ENCODE measurements around the gene NOTO.

NOTO gene

DNA sequence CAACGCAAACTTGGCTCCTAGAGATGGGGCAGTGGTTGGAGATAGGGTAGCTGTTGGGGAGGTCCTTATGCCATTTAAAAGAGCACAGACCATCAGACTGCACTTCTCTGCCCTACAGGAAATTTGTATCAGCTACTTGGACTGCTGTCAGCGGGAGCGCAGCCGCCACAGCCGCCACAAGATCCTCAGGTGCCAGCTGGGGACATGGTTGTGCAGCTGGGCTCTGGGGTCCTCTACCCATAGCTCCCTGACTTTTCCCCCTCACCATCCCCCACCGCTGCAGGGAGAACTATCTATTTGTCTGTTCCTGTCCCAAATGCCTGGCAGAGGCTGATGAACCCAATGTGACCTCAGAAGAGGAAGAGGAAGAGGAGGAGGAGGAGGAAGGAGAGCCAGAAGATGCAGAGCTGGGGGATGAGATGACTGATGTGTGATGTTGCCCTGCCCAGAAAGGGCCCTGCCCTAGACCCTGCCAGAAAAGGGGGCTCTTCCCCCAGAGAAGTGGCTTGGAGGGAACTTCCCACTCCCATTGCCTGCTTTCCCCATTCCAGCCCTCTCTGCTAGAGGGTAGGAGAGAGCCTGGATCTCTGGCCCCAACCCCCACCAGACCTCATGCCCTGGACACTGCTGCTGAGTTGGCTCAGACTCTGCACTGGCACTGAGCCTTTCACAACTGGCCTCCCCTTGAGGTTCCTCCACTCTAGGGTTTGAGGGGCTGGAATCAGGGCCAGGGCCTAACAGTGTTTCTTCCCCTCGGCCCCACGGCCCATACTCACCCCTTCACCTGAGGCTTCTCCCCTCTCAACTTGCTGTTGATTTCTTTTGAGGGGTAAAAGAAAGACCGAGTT, 23.4 kb downstream of the NOTO start:
- no peak for DNase-seq
- intact Hi-C loops (cut with DNase I) = no loop called here

DNA sequence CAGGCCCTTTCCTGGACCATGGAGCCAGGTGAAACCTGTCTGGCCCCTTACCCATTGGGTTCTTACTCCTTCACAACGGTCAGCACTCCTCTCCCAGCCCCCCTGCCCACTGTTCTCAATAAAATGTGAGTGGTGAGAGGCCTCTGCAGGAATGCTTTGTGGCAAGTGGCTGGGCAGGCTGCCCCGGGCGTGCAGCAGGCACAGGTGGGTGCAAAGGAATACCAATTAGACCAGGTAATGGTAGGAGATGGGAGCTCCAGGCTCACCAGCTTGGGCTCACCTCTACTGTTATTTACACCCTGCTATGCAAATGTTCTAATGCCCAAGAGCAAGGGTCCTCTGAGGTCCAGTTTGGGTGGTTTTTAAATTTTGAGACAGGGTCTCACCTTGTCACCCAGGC, 24.7 kb downstream of the NOTO start:
- intact Hi-C loops (cut with DNase I) = no loop called here
- no peak for DNase-seq

DNA sequence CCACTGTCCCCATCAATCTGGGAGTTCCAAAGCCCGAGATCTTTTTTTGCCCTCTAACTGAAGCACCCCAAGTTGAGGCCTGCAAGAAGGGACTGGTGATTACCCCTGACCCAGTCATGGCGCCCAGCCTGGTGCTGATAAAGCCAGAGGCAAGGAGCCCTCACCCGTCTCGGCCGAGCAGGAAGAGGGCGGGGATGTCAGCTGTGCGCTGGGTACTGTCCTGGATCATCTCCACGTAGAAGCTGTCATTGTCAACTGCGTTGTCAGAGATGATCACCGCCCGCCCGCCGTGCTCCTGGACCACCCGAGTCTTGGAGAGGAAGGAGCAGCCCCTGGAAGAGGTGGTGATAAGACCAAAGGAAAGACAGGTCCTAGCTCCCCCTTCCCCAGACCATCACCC, 26.3 kb downstream of the NOTO start:
- DNase-seq = no peak
- intact Hi-C loops (cut with DNase I) = no loop called here

DNA sequence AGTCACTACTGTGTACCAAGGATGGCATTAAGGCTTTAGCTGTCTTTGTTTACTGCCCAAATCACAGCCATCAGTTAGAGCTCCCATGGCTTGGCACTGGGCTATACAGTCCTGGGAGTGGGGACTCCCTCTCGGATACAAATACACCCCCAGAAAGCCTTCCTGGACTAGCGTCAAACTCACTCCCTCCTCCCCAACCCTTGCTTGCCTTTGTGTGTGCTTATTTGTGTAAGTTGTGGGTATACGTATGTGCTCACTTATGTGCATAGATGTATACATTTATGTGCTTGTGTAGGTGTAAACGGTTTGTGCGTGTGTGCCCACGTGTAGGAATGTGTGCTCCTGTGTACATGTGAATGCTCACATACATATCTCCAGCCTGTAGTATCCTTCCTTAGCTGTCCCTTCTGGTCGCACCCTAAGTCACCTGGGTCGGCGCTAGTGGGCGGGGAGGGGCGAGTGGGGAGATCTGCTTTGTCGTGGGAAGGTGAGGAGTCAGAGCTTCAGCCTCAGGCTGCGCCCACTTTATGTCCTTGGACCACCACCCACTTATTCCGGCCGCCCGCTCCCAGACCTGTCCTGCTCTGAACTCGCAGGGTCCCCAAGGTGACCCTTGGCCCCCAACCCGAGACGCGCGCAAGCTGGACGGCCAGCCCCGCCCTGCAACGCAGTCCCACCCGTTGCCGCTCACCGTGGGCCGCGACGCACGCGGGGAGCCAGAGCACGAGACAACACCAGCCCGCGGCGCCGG, 30.2 kb downstream of the NOTO start:
- intact Hi-C loops (cut with DNase I) = loop anchor here (10.0 kb wide), 1 partner anchor 158 kb away; the partner anchor contains the start of gene SFXN5
- peak in 6 of 42 donors; percentile 16 to 47 (median 27) for DNase-seq

DNA sequence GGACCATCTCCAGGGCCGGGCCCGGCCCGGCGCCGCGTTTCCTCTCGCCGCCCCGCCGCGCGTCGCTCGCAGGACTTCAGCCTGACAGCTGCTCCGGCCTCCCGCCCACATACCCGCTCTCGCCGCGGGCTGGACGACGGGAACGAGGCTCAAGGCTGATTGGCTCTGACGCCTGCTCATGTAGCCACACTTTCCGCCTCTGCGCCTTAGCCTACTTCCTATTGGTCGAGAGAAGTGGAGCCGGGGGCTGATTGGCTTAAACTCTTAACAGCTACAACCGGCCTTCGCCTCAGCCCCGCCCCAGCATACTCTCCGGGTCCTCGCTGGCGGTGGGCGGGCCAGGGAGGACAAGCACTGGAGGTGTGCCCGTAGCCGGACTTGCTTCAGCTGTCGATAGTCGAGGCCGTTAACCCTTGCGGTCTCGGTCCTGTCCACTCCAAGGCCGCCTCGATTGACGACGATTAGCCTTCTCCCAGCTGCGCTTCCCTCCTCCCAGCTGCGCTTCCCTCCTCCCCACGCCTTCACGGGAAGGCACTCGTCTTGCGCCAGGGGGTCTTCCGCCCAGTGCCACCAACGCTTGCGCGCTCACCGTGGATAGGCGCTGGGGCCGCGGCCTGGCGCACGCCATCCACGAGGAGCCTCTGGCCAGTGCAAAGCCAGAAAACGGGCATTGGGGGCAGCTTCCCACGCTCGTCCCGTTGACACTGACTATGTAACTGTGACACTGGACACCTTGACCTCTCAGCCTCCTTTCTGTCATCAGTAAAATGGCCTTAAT, 31.0 kb downstream of the NOTO start, which contains the start of gene PRADC1:
Gene PRADC1 (minus strand): TSS at position 86 of the 778 bp plus-strand sequence. CDS start 79 bp downstream, at position 7.
- intact Hi-C loops (cut with DNase I) = loop anchor here (10.0 kb wide), 1 partner anchor 159 kb away; the partner anchor contains the start of gene SFXN5

DNA sequence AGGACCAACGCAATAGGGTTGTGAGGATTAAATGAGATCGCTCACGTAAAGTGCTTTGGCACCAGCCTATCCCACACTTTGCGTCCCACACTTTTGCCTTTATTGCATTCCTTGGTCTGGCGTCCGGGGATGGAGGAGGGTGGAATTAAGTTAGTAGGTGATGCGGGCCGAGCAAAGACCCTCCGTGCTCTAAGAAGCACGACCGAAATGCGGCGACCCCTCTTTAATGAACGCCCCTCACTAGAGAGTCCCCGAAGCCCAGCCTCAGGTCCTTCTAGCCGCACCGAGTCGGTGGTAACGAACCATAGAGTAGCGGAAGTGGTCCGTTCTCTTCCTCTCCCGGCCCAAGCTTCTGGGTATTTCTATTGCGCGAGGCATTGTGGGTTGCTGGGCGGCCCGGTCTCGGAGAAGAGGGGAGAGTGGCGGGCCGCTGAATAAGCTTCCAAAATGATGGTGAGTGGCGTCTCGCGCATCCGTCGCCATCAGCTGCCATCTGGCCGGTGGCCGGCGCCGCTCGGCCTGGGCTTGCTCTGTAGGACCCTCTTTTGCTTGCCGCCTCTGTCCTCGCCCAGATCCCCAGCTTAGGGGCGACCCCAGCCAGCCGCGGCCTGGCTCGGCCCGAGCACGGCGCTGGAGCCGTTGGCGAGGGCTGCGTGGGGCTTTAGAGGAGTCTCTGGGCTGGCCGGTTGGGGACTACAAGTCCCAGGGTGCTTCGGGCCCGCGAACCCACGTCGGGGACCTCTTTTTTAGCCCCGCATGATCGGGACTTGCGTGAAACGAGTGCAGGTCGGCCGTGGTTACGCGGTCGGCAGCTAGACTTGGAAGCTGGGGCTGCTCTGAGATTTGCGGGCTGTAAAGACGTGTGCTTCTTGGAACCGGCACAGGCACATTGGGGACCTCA, 31.8 kb downstream of the NOTO start, which contains the start of gene CCT7:
Gene CCT7 (plus strand): TSS at position 377 of the 901 bp plus-strand sequence. CDS start 71 bp downstream, at position 448.
- DNase-seq = peak; percentile 90 to 98 (median 95)
- intact Hi-C loops (cut with DNase I) = loop anchor here (10.0 kb wide), 1 partner anchor 159 kb away; the partner anchor contains the start of gene SFXN5

More for the DNA sequence above, 31.0 kb downstream of the NOTO start, which contains the start of gene PRADC1:
- peak; percentile 98 to 100 (median 99) for DNase-seq

DNA sequence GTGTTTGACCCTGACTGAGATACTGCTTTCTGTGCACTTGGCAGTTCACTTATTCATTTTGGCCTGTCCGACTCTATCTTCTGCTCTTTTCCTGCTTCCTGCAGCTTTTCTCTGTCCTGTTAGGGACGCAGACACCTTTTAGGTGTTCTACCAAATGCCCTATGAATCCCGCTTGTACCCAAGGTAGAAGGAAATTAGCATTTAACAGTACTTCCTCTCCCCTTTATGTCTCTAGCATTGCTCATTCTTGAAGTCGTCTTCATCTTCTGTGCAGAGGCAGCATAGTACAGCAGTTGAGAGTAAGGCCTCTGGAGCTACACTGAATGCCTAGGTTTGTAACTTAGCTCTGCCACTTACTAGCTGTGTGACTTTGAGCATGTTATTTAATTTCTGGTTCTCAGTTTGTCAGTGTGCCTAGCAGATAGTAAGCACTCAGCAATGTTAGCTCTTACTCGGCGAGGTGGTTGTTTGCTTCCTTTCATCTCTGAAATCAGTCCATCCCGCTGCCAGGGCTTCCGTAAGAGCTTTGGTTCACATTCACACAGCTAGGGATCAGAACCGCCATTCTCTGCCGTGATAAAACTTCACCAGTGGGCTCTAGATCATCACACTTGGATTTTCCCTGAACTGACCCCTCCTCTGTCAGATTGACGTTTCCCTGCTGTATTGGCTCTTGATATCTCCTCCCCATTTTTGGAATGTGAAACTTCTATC, 33.1 kb downstream of the NOTO start:
- DNase-seq = no peak

DNA sequence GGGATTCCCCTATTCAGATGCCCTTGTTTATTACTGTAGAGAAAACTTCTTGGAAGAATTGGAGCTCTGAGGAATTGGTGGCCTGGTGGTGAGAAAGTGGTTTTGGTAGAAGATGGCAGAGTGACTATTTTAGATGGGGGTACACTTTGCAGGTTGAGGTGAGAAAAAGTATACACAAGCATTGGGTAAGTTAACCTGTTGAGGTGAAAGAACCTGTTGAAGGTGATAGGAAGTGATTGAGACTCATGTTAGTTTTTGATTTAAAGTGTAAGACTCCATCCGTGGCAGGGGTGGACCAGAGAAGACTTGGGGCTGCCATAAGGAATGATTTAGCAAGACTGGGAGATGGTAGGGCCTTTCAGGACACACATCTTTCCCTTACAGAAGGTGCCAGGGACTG, 34.8 kb downstream of the NOTO start:
- intact Hi-C loops (cut with DNase I) = loop anchor here (10.0 kb wide), 1 partner anchor 162 kb away; the partner anchor contains the start of gene SFXN5
- DNase-seq = no peak

More for the DNA sequence above, 33.1 kb downstream of the NOTO start:
- intact Hi-C loops (cut with DNase I) = loop anchor here (10.0 kb wide), 1 partner anchor 161 kb away; the partner anchor contains the start of gene SFXN5

DNA sequence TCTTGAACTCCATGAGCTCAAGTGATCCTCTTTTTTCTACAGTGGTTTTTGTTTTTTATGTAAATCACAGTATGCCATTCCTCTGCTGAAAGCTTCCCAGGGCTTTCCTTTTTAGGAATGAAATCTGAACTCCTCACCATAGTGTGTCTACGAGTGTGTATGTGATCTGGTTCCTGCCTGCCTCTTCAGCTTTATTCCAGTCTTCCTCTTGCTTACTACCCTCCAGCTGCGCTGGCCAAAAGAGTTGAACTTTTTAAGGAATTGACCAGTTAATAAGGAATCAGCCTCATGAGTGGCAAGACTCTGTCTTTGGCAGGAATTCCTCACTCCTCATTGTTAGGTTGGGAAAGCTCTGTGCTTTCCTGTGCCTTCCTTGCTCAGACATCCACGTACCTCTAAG, 35.8 kb downstream of the NOTO start:
- intact Hi-C loops (cut with DNase I) = loop anchor here (10.0 kb wide), 1 partner anchor 163 kb away; the partner anchor contains the start of gene SFXN5
- no peak for DNase-seq

DNA sequence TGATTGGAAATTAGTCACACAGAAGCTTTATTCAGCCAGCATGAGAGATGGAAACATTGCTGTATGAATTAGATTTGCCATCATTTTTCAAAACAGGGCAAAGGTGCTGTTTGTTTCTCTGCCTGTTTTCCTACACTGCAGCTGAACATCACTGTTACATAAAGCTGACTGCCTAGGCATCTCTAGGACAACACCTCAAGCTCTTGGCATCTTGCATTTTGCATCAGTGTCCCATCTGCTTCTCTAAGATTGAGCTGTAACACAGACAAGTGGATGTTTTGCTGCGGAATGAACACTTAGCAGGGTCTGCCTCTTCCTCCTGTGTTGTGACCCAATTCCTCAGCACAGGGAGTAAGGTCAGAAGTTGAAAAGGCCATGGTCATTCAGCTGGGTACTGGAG, 36.6 kb downstream of the NOTO start:
- intact Hi-C loops (cut with DNase I) = loop anchor here (10.0 kb wide), 1 partner anchor 164 kb away; the partner anchor contains the start of gene SFXN5
- no peak for DNase-seq

DNA sequence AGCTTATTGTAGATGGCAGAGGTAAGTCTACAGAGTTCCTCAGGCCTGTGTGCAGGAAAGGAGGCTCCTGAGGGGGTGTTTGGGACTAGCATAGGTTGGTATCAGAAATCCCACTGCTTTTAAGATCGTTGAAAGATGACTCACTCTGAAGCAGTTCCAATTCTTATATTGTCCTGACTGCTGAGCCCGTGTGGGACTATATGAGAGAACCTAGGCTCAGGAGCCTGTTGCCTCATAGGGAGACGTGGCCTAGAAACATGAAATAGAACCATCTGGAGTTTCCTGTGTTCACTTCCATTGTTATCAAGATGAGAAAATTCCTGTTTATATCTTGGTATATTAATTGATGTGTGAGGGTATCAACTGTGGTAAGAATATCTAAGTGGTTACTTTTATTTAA, 37.4 kb downstream of the NOTO start:
- intact Hi-C loops (cut with DNase I) = loop anchor here (10.0 kb wide), 1 partner anchor 165 kb away; the partner anchor contains the start of gene SFXN5
- no peak for DNase-seq

DNA sequence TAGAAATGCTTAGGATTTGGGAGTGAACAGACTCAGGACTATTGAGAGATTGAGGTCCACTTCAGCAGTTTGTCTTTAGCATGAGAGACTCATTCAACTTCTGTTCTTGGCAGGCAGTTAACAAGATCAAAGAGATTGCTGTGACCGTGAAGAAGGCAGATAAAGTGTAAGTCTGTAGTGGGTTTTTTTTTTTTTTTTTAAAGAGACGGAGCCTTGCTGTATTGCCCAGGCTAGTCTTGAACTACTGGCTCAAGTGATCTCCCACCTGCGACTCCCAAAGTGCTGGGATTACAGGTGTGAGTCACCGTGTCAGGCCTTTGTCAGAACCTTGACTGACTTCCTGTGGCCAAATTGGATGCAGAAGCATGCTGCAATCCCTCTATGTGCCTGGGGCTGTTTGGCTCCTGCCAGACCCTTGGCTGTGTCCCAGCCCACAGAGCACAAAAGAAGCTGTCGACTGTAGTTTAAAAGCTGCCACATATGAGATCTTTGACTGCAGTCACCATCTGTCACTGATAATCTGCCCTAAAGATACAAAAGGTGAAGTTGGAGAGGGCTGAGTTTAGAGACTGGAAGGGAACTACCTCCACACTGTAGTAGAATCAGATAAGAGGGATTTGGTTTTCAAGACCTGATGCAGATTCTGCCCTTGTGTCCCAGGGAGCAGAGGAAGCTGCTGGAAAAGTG, 41.7 kb downstream of the NOTO start:
- DNase-seq = no peak
- intact Hi-C loops (cut with DNase I) = no loop called here

DNA sequence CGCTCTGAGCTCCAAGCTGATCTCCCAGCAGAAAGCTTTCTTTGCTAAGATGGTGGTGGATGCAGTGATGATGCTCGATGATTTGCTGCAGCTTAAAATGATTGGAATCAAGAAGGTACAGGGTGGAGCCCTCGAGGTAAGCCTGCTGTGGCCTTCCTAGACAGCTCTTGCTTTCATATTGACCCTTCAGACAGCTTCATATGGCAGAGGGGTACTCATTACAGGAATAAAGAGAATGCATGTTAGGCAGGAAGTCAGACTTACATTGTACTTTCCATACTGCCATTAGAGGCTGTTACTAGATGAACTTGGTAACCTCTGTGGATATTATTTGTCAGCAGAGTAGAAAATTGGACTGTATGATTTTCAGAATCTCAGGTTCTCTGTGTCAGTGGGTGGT, 42.2 kb downstream of the NOTO start:
- intact Hi-C loops (cut with DNase I) = no loop called here

DNA sequence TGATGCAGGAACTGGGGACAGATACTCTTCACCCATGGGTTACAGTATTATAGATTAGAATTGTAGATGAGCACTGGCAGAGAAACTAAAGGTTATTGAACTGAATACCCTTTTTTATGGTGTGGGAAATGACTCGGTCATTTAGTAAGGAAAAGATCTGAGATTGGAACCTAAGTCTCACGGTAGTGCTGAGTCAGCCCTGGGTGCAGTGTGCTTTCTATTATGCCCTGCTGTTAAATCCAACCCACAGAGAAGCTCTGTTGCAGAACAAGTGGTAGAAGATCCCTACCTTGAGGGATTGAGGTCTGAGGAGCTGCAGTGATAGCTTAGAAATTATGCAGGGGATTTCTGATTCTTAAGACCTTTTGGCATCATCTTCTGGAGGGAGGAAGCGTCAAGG, 44.5 kb downstream of the NOTO start:
- DNase-seq = peak in 10 of 42 donors; percentile 22 to 61 (median 42)
- intact Hi-C loops (cut with DNase I) = no loop called here

More for the DNA sequence above, 42.2 kb downstream of the NOTO start:
- DNase-seq = no peak

DNA sequence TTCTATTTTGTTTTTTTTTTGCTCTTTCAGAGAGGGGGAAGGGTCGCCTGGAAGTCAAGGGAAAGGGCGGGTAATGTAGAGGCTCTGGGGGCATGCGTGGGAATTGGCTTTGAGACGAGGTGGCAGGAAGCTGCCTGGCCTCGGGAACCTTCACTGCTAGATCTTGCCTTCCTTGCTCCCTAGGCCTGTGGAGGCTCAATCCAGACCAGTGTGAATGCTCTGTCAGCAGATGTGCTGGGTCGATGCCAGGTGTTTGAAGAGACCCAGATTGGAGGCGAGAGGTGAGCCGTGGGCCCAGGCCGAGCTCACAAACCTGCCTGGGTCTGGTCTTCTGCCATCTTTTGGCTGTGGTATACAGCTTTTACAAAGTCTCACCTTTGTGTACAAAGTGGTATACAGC, 47.3 kb downstream of the NOTO start:
- intact Hi-C loops (cut with DNase I) = no loop called here
- no peak for DNase-seq

Measured in head of caudate nucleus (tissue), 42 donors.